ENCODE measurements around the gene NCOR2. TPM values are rescaled to one million over a fixed set of nuclear protein-coding genes. Genes with fewer than 3 reads are reported as not detected.

NCOR2 gene
- polyA plus RNA-seq, 1 donor from 2014 or later: 4.8 TPM

DNA sequence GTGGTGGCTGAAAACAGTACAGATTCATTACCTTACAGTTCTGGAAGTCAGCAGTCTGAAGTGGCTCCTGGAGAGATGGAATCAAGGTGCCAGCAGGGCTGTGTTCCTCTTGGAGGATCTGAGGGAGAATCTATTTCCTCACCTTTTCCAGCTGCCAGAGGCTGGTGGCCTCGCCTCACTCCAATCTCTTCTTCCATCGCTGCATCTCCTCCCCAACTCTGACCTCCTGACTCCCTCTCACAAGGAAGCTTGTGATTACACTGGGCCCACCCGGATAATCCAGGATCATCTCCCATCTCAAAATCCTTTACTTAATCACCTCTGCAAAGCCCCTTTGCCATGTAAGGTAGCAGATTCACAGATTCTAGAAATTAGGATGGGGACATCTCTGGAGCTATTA lies 11.4 kb upstream of the NCOR2 start (continued):
- no peak for TF ChIP-seq CTCF (IDR thresholded peaks at IDR 0.05; ENCODE audit: poor library complexity, severe bottlenecking)

GRCh38 chr12:124578445-124578844 lies 11.0 kb upstream of the NCOR2 start:
- TF ChIP-seq RAD21 (conservative IDR thresholded peaks at IDR 0.05) (no peak), MXI1 (conservative IDR thresholded peaks at IDR 0.05; ENCODE audit: poor library complexity, severe bottlenecking) (no peak), EP300 (conservative IDR thresholded peaks at IDR 0.05; ENCODE audit: poor library complexity, severe bottlenecking) (no peak), TAF1 (IDR thresholded peaks at IDR 0.05; ENCODE audit: low read depth) (no peak), CTCF (IDR thresholded peaks at IDR 0.05; ENCODE audit: poor library complexity, severe bottlenecking) (no peak), EZH2 (IDR thresholded peaks at IDR 0.05; ENCODE audit: borderline replicate concordance, insufficient read depth, low read length, poor library complexity, severe bottlenecking) (no peak), SMC3 (conservative IDR thresholded peaks at IDR 0.05; ENCODE audit: poor library complexity) (no peak), POLR2AphosphoS5 (IDR thresholded peaks at IDR 0.05) (no peak)
- TF ChIP-seq, protein P1, sequence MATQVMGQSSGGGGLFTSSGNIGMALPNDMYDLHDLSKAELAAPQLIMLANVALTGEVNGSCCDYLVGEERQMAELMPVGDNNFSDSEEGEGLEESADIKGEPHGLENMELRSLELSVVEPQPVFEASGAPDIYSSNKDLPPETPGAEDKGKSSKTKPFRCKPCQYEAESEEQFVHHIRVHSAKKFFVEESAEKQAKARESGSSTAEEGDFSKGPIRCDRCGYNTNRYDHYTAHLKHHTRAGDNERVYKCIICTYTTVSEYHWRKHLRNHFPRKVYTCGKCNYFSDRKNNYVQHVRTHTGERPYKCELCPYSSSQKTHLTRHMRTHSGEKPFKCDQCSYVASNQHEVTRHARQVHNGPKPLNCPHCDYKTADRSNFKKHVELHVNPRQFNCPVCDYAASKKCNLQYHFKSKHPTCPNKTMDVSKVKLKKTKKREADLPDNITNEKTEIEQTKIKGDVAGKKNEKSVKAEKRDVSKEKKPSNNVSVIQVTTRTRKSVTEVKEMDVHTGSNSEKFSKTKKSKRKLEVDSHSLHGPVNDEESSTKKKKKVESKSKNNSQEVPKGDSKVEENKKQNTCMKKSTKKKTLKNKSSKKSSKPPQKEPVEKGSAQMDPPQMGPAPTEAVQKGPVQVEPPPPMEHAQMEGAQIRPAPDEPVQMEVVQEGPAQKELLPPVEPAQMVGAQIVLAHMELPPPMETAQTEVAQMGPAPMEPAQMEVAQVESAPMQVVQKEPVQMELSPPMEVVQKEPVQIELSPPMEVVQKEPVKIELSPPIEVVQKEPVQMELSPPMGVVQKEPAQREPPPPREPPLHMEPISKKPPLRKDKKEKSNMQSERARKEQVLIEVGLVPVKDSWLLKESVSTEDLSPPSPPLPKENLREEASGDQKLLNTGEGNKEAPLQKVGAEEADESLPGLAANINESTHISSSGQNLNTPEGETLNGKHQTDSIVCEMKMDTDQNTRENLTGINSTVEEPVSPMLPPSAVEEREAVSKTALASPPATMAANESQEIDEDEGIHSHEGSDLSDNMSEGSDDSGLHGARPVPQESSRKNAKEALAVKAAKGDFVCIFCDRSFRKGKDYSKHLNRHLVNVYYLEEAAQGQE (IDR thresholded peaks at IDR 0.05; ENCODE audit: borderline replicate concordance): no peak
- H3K4me3 ChIP-seq (ENCODE audit: low read length): no peak overlapping the region
- H3K36me3 ChIP-seq (ENCODE audit: insufficient read depth, low read length): no peaks in the 10 kb centered on the region
- no peak overlapping the region for H3K9ac ChIP-seq (ENCODE audit: low read length)
- no peaks in the 10 kb centered on the region for H3F3A ChIP-seq (ENCODE audit: insufficient read depth, low read length, poor library complexity, severe bottlenecking)
- H3K27ac ChIP-seq (ENCODE audit: low read length): no peak overlapping the region
- no peak overlapping the region for H3K4me2 ChIP-seq (ENCODE audit: low read length)
- H3K9me3 ChIP-seq (ENCODE audit: low read length): no peaks in the 10 kb centered on the region
- H3K27me3 ChIP-seq (ENCODE audit: insufficient read depth, low read depth, low read length): no peaks in the 10 kb centered on the region
- H4K20me1 ChIP-seq (ENCODE audit: insufficient read depth): no peaks in the 10 kb centered on the region
- H2AFZ ChIP-seq (ENCODE audit: low read depth, low read length): no peak overlapping the region
- no peaks in the 10 kb centered on the region for H3K79me2 ChIP-seq (replicated peaks; ENCODE audit: insufficient read depth, low read length)
- H3K9me2 ChIP-seq (ENCODE audit: insufficient read depth, low read length): no peaks in the 10 kb centered on the region

DNA sequence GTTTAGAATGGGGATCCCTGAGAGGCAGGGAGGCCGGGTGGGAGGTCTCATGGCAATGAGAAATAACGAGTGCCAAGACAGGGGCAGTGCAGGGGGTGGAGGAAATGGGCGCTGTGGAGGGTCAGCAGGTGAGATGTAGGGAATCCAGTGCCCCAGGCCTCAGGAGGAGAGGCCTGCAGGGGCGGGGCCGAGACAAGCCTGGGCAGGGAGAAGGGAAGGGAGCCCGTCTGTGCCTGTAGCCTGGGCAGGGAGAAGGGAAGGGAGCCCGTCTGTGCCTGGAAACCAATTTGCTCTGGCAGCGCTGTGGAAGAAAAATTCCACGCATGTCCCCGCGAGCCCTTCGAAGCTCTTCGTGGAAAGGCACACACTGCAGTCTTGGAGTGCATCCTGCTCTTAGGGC lies 10.6 kb upstream of the NCOR2 start:
- Histone ChIP-seq H3K27ac (ENCODE audit: low read length) (no peak overlapping the region), H3K4me2 (ENCODE audit: low read length) (no peak overlapping the region), H3K9ac (ENCODE audit: low read length) (no peak overlapping the region), H3K4me3 (ENCODE audit: low read length) (no peak overlapping the region), H3K27me3 (ENCODE audit: insufficient read depth, low read depth, low read length) (no peaks in the 10 kb centered on the region), H2AFZ (ENCODE audit: low read depth, low read length) (no peak overlapping the region), H3K36me3 (ENCODE audit: insufficient read depth, low read length) (no peaks in the 10 kb centered on the region), H3K79me2 (replicated peaks; ENCODE audit: insufficient read depth, low read length) (no peaks in the 10 kb centered on the region), H3K9me2 (ENCODE audit: insufficient read depth, low read length) (no peaks in the 10 kb centered on the region), H3F3A (ENCODE audit: insufficient read depth, low read length, poor library complexity, severe bottlenecking) (no peaks in the 10 kb centered on the region), H3K9me3 (ENCODE audit: low read length) (no peaks in the 10 kb centered on the region), H4K20me1 (ENCODE audit: insufficient read depth) (no peaks in the 10 kb centered on the region)
- TF ChIP-seq MXI1 (conservative IDR thresholded peaks at IDR 0.05; ENCODE audit: poor library complexity, severe bottlenecking) (no peak), EP300 (conservative IDR thresholded peaks at IDR 0.05; ENCODE audit: poor library complexity, severe bottlenecking) (no peak), TAF1 (IDR thresholded peaks at IDR 0.05; ENCODE audit: low read depth) (no peak), RAD21 (conservative IDR thresholded peaks at IDR 0.05) (no peak), POLR2AphosphoS5 (IDR thresholded peaks at IDR 0.05) (no peak)
- TF ChIP-seq, protein P1 (IDR thresholded peaks at IDR 0.05; ENCODE audit: borderline replicate concordance): no peak

Data from neural cell (in vitro differentiated cells).